ENCODE results near the gene SNTG2.

Gene SNTG2

GRCh38 chr2:1237783-1238182 lies 287.1 kb downstream of the SNTG2 start:
- no peak for DNase-seq (ENCODE audit: low read depth)

GRCh38 chr2:1238598-1239138 lies 288.0 kb downstream of the SNTG2 start:
- no peak for DNase-seq (ENCODE audit: low read depth)

- no peak for DNase-seq (ENCODE audit: low read depth)
Observed at GRCh38 chr2:1245193-1245592, 294.5 kb downstream of the SNTG2 start.

- no peak for DNase-seq (ENCODE audit: low read depth)
Observed at GRCh38 chr2:1246239-1246638, 295.6 kb downstream of the SNTG2 start.

GRCh38 chr2:1246991-1247390 lies 296.3 kb downstream of the SNTG2 start:
- no peak for DNase-seq (ENCODE audit: low read depth)

GRCh38 chr2:1248187-1248586 lies 297.5 kb downstream of the SNTG2 start:
- DNase-seq (ENCODE audit: low read depth), result no peak

- DNase-seq (ENCODE audit: low read depth), result no peak
Observed at GRCh38 chr2:1249897-1250687, 299.4 kb downstream of the SNTG2 start.

- DNase-seq (ENCODE audit: low read depth), result no peak
Observed at GRCh38 chr2:1251520-1251919, 300.9 kb downstream of the SNTG2 start.

- no peak for DNase-seq (ENCODE audit: low read depth)
Observed at GRCh38 chr2:1253629-1254028, 303.0 kb downstream of the SNTG2 start.

- DNase-seq (ENCODE audit: low read depth), result no peak
Observed at GRCh38 chr2:1254662-1255343, 304.2 kb downstream of the SNTG2 start.

GRCh38 chr2:1256632-1257324 lies 306.1 kb downstream of the SNTG2 start:
- no peak for DNase-seq (ENCODE audit: low read depth)

- no peak for DNase-seq (ENCODE audit: low read depth)
Observed at GRCh38 chr2:1257334-1257733, 306.7 kb downstream of the SNTG2 start.

- no peak for DNase-seq (ENCODE audit: low read depth)
Observed at GRCh38 chr2:1259746-1260145, 309.1 kb downstream of the SNTG2 start.

GRCh38 chr2:1262609-1263008 lies 312.0 kb downstream of the SNTG2 start:
- no peak for DNase-seq (ENCODE audit: low read depth)

GRCh38 chr2:1265454-1265853 lies 314.8 kb downstream of the SNTG2 start:
- no peak for DNase-seq (ENCODE audit: low read depth)

- no peak for DNase-seq (ENCODE audit: low read depth)
Observed at GRCh38 chr2:1266351-1266750, 315.7 kb downstream of the SNTG2 start.

- DNase-seq (ENCODE audit: low read depth), result no peak
Observed at GRCh38 chr2:1268034-1268433, 317.4 kb downstream of the SNTG2 start.

GRCh38 chr2:1269812-1270211 lies 319.2 kb downstream of the SNTG2 start:
- DNase-seq (ENCODE audit: low read depth), result no peak

- DNase-seq (ENCODE audit: low read depth), result no peak
Observed at GRCh38 chr2:1272835-1273234, 322.2 kb downstream of the SNTG2 start.

- DNase-seq (ENCODE audit: low read depth), result no peak
Observed at GRCh38 chr2:1277634-1278033, 327.0 kb downstream of the SNTG2 start.

- no peak for DNase-seq (ENCODE audit: low read depth)
Observed at GRCh38 chr2:1278125-1278524, 327.5 kb downstream of the SNTG2 start.

GRCh38 chr2:1278861-1279260 lies 328.2 kb downstream of the SNTG2 start:
- no peak for DNase-seq (ENCODE audit: low read depth)

GRCh38 chr2:1282552-1282951 lies 331.9 kb downstream of the SNTG2 start:
- DNase-seq (ENCODE audit: low read depth), result no peak
